A673 (cell line): Measurements from ENCODE around the gene HMGCL. TPM values are rescaled to one million over a fixed set of nuclear protein-coding genes. Genes with fewer than 3 reads are reported as not detected.

ENCODE experiments used
- BruUV-seq: library from RNA; stranded (reverse); fragments of 400-500 nt; replicated peaks from 2 replicates; lab custom pipeline; 2021; lab: Mats Ljungman, UMichigan
- CTCF ChIA-PET: fragments of 300-600 bp; sonication (Branson Sonifier 250); formaldehyde crosslinking; loops from one replicate; lab custom pipeline; 2022; ENCODE audit warnings: antibody characterized with exemption; lab: Charles Lee
- POLR2A ChIA-PET: fragments of 300-600 bp; sonication (Branson Sonifier 250); formaldehyde crosslinking; loops from one replicate; lab custom pipeline; 2022; ENCODE audit warnings: antibody characterized with exemption; ENCODE audit not compliant: low non-redundant PET; lab: Charles Lee
- DNase-seq: peaks from one replicate; pipeline ENCODE4 v3.0.0-alpha.2; 2015; ENCODE audit warnings: low spot score
- H3K27ac ChIP-seq: fragments of 200-600 bp; sonication (generic); 2 replicates; pipeline ENCODE4 v1.5.1; 2016; ENCODE audit warnings: mixed run types, low read depth, mild to moderate bottlenecking, mixed read lengths, antibody characterized with exemption, low read length; ENCODE audit not compliant: poor library complexity, severe bottlenecking
- H3K27me3 ChIP-seq: fragments of 200-600 bp; sonication (generic); replicated peaks from 2 replicates; pipeline ENCODE4 v1.6.1; 2017; ENCODE audit warnings: mixed run types, low read depth, mild to moderate bottlenecking, mixed read lengths, antibody characterized with exemption, low read length; ENCODE audit not compliant: insufficient read depth, poor library complexity
- H3K36me3 ChIP-seq: fragments of 200-600 bp; sonication (generic); 2 replicates; pipeline ENCODE4 v1.6.1; 2016; ENCODE audit warnings: mixed run types, mild to moderate bottlenecking, mixed read lengths, antibody characterized with exemption, low read length; ENCODE audit not compliant: insufficient read depth, poor library complexity, severe bottlenecking
- H3K4me1 ChIP-seq: fragments of 200-600 bp; sonication (generic); 2 replicates; pipeline ENCODE4 v1.6.1; 2017; ENCODE audit warnings: mixed run types, mild to moderate bottlenecking, mixed read lengths, antibody characterized with exemption, low read length; ENCODE audit not compliant: insufficient read depth, poor library complexity, severe bottlenecking
- H3K4me3 ChIP-seq: fragments of 200-600 bp; sonication (generic); 2 replicates; pipeline ENCODE4 v1.5.1; 2016; ENCODE audit warnings: low read depth, mixed run types, mild to moderate bottlenecking, mixed read lengths, low read length; ENCODE audit not compliant: poor library complexity, severe bottlenecking
- H3K9me3 ChIP-seq: fragments of 200-600 bp; sonication (generic); 2 replicates; pipeline ENCODE4 v1.6.1; 2016; ENCODE audit warnings: mixed run types, low read depth, mild to moderate bottlenecking, mixed read lengths, antibody characterized with exemption, low read length; ENCODE audit not compliant: poor library complexity, severe bottlenecking
- CTCF ChIP-seq: fragments of 300-800, 200-600 bp; sonication (generic); conservative IDR thresholded peaks from 2 replicates; pipeline ENCODE4 v1.5.1; 2017; ENCODE audit warnings: low read depth, mild to moderate bottlenecking, antibody characterized with exemption, low read length, moderate library complexity, mixed read lengths
- EZH2 ChIP-seq: fragments of 200-600 bp; sonication (generic); IDR thresholded peaks from 2 replicates; pipeline ENCODE4 v1.6.1; 2017; ENCODE audit warnings: borderline replicate concordance, low read depth, mild to moderate bottlenecking, mixed read lengths, antibody characterized with exemption, low read length; ENCODE audit not compliant: poor library complexity, severe bottlenecking
- intact Hi-C: fragments of 100-400 bp; cut with micrococcal nuclease; formaldehyde crosslinking; loops from one replicate; pipeline ENCODE4 v1.10.0; 2022; ENCODE audit not compliant: unreplicated experiment
- total RNA-seq: library from RNA; stranded (reverse); gene quantifications from 2 replicates; pipeline ENCODE4 v1.2.3, GENCODE V29; 2021

Gene HMGCL
- total RNA-seq, 1 experiment from 2014 or later: 13.9 TPM

DNA sequence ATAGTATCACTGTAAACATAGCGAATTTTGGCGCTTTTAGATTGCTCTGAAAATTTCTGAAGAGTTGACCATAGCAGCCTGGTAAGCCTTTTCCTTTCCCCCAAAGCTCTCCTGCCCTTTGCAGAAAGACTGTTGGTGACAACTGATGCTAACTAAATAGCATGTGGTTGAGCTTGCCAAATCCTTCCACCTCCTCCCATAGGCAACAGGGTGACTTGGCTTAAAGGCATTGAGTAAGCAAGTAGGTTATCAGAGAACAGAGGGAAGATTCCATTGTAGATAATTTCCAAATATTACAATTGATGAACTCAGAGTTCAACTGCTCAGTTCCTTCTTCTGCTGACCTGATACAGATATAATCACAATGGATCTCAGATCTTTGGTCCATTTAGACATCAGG lies 19.9 kb upstream of the HMGCL start:
- CTCF ChIA-PET: no interaction called here
- Histone ChIP-seq H3K27ac (no peak overlapping the region), H3K4me1 (no peaks in the 10 kb centered on the region), H3K36me3 (peaks cover 8% of the 10 kb centered on the region), H3K4me3 (no peak overlapping the region), H3K27me3 (no peaks in the 10 kb centered on the region), H3K9me3 (no peaks in the 10 kb centered on the region)
- TF ChIP-seq EZH2: no peak
- no peak for TF ChIP-seq CTCF
- intact Hi-C loops: no loop called here
- no TSS peak for BruUV-seq
- POLR2A ChIA-PET: no interaction called here
- DNase-seq: no peak

DNA sequence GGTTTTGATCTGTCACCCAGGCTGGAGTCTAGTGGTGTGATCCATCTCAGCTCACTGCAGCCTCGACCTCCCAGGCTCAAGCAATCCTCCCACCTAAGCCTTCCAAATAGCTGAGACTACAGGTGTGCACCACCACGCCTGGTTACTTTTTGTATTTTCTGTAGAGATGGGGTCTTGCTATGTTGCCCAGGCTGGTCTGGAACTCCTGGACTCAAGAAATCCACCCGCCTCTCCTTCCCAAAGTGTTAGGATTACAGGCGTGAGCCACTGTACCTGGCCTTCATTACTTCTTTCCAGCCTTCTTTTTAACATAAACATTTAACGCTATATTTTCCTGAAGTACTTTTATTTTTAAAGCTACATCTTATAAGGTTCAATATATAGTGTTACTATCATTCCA lies 18.4 kb upstream of the HMGCL start:
- peaks cover 8% of the 10 kb centered on the region for H3K36me3 ChIP-seq
- H3K4me3 ChIP-seq: no peak overlapping the region
- peaks cover 3% of the 10 kb centered on the region for H3K4me1 ChIP-seq
- no peaks in the 10 kb centered on the region for H3K9me3 ChIP-seq
- TF ChIP-seq EZH2 (no peak), CTCF (no peak)
- no peaks in the 10 kb centered on the region for H3K27me3 ChIP-seq
- ChIA-PET CTCF (no interaction called here), POLR2A (no interaction called here)
- intact Hi-C loops: no loop called here
- H3K27ac ChIP-seq: no peak overlapping the region
- no peak for DNase-seq
- no TSS peak for BruUV-seq

DNA sequence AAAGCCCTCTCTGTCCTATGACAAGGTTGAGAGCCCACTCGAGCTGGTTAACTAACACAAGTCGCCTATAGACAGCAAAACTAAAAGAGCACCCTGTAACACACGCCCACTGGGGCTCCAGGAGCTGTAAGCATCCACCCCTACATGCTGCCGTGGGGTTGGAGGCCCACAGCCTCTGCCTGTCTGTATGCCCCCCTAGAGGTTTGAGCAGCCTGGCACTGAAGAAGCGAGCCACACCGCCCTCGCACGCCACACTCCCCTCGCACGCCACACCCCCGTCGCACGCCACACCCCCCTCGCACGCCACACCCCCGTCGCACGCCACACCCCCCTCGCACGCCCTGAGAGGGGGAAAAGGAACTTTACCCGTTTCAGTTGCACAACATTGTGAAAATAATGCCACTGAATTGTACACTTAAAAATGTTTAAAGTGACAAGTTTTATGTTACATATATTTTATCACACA lies 13.2 kb upstream of the HMGCL start:
- Histone ChIP-seq H3K4me3 (peak overlapping the region; percentile 37), H3K27me3 (peaks cover 3% of the 10 kb centered on the region), H3K9me3 (no peaks in the 10 kb centered on the region), H3K4me1 (peaks cover 8% of the 10 kb centered on the region), H3K27ac (no peak overlapping the region), H3K36me3 (no peaks in the 10 kb centered on the region)
- intact Hi-C loops: no loop called here
- ChIA-PET POLR2A (no interaction called here), CTCF (no interaction called here)
- peak; percentile 79 for DNase-seq
- no TSS peak for BruUV-seq
- TF ChIP-seq EZH2 (no peak), CTCF (no peak)
